GM19025 (cell line): Measurements from ENCODE around the gene MAP3K1.

Experiments
- ATAC-seq: cut with Tn5 transposase; IDR thresholded peaks from one replicate; pipeline ENCODE4 v1.9.1; 2021; ENCODE audit warnings: mild to moderate bottlenecking, low read depth, moderate library complexity; ENCODE audit not compliant: unreplicated experiment

Gene MAP3K1

GRCh38 chr5:56845277-56845676 lies 29.9 kb downstream of the MAP3K1 start:
- no peak for ATAC-seq

GRCh38 chr5:56845904-56846480 lies 30.6 kb downstream of the MAP3K1 start:
- ATAC-seq, result no peak

- ATAC-seq, result no peak
Observed at GRCh38 chr5:56848206-56848605, 32.9 kb downstream of the MAP3K1 start.

GRCh38 chr5:56849671-56850070 lies 34.3 kb downstream of the MAP3K1 start:
- ATAC-seq, result no peak

GRCh38 chr5:56850423-56850822 lies 35.1 kb downstream of the MAP3K1 start:
- no peak for ATAC-seq

GRCh38 chr5:56851258-56851941 lies 36.1 kb downstream of the MAP3K1 start:
- ATAC-seq, result no peak

DNA sequence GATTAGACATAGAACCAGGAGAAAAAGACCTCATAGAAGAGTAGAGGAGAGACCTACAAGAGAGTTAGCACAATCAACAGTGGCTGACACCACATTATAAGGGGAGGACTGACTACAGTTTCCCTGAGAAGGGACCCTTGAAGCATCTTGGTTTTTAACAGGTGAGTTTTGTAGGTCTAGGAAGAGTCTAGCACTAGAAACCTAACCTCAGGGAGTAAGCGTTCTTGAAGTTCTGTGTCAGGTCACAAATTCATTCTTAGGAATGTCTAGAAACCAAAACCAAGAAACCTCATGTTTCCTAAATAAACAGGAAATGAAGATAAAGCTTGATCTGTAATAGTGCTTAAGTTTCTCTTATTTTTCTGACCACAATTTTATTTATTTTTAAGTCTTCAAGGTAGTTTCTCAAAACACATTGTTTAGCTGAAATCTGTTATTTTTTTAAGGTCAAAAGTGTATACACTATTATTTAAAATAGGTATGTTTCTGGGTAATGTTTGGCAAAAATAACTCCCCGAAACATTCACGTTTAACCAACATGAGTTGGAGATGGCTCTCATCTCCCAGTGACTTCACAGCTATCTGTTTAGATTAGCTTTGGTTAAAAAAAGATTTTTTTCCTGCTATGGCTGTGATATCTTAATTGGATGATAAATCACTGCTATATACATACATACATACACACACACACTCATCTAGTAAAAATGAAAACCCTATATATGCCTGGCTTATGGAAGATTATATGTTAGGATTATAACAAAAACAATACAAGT lies 37.1 kb downstream of the MAP3K1 start:
- ATAC-seq, result no peak

GRCh38 chr5:56853698-56854097 lies 38.3 kb downstream of the MAP3K1 start:
- no peak for ATAC-seq

- no peak for ATAC-seq
Observed at GRCh38 chr5:56854920-56855319, 39.6 kb downstream of the MAP3K1 start.

DNA sequence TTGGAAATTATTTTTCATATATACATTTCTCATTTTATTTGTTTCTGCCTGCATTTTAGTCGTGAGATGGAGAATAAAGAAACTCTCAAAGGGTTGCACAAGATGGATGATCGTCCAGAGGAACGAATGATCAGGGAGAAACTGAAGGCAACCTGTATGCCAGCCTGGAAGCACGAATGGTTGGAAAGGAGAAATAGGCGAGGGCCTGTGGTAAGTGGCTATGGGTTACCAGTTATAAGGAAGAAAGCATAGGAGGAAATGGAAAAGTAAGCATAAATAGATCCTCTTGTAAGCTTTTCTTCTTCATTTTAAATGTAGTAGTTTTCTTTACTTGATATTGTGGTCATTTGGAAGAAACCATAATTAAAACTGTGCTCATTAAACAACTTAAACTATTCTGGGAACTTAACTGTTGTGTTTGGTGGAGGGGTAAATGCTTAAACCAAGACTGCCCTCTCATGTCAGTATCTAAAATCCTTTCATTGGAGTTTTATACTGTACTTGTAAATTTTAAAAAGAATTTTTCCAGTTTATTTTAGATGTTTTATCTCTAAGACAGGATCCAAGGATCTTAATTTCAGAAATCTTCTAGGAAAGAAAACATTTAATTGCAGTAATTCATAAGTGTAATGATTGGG lies 41.3 kb downstream of the MAP3K1 start:
- ATAC-seq, result no peak

DNA sequence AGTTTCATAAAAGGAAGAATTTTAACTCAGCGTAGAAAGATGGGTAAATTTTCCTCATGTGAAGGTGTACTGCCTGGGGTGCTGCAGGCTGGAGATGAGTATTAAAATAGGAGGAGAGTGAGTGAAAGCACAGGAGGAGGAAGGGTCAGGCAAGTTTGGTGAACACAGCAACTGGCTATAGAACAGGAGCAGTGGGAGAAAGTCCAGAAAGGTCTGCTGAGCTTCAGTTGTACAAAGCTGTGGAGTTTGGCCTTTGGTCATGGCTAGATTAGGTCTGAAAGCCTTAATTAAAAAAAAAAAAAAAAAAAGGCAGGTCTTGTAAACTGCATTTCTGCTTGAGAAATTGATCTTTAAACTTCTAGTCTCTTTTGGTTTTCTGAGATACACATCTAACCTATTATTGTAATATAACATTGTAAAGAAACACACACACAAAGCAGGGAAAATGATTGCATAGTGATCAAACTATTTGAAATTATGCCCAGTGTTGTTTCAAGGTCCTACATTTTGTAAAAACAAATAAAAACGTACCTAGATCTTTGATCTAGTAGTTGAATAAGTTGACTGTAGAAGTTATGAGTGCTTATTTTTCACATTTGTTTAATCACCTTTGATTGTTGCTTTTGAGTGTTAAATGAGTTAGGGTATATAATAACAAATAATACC lies 43.6 kb downstream of the MAP3K1 start:
- ATAC-seq, result no peak

- no peak for ATAC-seq
Observed at GRCh38 chr5:56861893-56862485, 46.6 kb downstream of the MAP3K1 start.

- no peak for ATAC-seq
Observed at GRCh38 chr5:56862909-56863308, 47.6 kb downstream of the MAP3K1 start.

DNA sequence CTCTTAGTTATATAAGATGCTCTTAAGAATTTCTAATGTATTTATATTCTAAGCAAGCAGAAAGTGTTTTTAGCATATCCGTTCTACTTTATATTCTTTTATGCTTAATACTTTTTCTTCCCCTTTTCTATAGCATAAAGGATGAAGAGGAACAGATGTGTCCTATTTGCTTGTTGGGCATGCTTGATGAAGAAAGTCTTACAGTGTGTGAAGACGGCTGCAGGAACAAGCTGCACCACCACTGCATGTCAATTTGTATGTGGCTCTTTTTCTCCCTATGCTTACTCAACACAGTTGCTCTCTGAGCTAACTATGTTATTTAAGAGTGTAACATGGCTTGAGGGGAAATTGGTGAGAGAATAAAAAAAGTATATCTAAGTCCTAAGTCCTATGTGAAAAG lies 56.4 kb downstream of the MAP3K1 start:
- no peak for ATAC-seq

DNA sequence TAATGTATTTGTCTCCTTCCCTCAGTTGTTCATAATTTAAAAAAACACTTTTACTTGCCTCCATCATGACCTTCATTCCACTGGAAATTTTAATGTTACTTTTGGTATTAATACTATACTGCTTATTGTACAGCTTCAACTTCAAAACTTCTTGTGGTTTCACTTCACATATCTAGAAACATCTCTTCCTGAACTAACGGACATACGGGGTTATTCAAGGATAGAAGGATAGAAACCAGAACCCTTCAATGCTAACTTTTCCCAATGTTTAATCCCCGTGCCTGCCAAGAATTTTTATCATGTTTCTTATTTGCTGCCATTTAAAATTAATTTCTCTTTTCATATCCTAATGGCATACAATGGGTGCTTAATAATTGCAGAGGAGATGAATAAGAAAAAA lies 57.7 kb downstream of the MAP3K1 start:
- no peak for ATAC-seq

GRCh38 chr5:56876327-56876726 lies 61.0 kb downstream of the MAP3K1 start:
- ATAC-seq, result no peak

DNA sequence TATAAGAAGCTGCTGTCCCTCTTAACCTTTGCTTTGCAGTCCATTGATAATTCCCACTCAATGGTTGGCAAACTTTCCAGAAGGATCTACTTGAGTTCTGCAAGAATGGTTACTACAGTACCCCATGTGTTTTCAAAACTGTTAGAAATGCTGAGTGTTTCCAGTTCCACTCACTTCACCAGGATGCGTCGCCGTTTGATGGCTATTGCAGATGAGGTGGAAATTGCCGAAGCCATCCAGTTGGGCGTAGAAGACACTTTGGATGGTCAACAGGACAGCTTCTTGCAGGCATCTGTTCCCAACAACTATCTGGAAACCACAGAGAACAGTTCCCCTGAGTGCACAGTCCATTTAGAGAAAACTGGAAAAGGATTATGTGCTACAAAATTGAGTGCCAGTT lies 66.2 kb downstream of the MAP3K1 start:
- no peak for ATAC-seq

DNA sequence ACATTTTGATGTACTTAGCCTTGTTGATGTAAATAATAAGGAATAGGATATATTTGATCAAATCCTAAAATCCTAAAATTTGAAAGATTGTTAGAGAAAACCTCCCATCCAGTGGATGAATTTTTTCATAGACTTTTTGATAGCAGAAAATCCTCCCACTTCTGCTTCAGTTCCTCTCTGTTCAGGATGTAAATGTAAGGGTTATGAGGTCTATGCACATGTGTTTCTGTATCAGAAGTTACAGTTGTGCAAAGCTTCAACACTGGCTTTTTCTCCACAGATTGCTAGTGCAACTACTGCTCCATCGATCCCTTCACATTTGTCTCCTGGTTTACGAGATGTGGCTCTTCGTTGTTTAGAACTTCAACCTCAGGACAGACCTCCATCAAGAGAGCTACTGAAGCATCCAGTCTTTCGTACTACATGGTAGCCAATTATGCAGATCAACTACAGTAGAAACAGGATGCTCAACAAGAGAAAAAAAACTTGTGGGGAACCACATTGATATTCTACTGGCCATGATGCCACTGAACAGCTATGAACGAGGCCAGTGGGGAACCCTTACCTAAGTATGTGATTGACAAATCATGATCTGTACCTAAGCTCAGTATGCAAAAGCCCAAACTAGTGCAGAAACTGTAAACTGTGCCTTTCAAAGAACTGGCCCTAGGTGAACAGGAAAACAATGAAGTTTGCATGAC lies 78.1 kb downstream of the MAP3K1 start:
- no peak for ATAC-seq

GRCh38 chr5:56896763-56897162 lies 81.4 kb downstream of the MAP3K1 start:
- ATAC-seq, result no peak

GRCh38 chr5:56898213-56898612 lies 82.9 kb downstream of the MAP3K1 start:
- ATAC-seq, result no peak
